GM23248 (cell line): ENCODE measurements around the gene ROCK2.

ENCODE experiments used
- EZH2 ChIP-seq: fragments of 200-600 bp; sonication (generic); IDR thresholded peaks from 2 replicates; pipeline ENCODE4 v1.6.1; 2018; ENCODE audit warnings: antibody characterized with exemption, mild to moderate bottlenecking; ENCODE audit not compliant: insufficient read depth, poor library complexity, severe bottlenecking
- EZH2phosphoT487 ChIP-seq: fragments of 200-600 bp; sonication (generic); IDR thresholded peaks from 2 replicates; pipeline ENCODE4 v1.6.1; 2018; ENCODE audit warnings: antibody characterized with exemption, moderate library complexity, mild to moderate bottlenecking, low read depth; ENCODE audit not compliant: insufficient read depth

DNA sequence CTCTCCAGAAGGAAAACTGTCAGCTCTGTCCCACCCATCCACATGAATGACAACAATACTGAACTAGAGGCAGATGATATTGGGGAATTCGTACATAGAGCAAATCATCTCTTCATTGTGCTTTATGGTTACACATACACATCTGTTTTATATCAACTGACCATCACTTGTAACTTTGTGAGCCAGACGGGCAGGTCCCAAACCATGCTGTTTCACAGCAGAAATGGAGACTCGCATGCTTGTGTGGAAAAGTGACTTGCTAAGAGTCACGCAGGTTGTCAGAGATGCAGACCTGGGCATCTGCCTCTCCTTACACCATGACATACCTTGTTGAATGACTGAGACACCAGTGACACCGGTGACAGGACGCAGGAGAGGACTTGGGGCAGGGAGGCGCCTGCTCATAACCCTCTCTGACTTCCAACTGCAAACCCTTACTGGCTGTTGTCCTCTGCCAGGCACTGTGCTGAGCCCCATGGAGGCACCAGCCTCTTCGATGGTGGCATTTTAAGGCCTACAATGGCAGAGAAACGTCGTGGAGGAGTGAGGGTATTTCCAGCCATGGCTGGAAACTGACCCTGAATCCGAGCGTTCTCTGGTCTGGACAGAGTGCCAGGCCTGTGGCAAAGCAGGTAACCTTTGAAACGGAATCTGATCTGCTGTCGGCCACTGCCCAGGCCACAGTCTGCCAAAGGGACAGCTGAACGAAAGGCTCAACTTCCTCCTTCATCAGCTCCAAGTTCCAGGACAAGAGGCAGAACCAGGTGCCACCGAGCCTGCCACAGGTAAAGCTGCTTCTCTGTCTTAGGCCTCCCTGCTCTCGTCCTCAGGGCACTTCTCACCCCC lies 26.9 kb upstream of the ROCK2 start:
- TF ChIP-seq EZH2phosphoT487 (no peak), EZH2 (no peak)
